ENCODE results near the gene TMEM44.

DNA sequence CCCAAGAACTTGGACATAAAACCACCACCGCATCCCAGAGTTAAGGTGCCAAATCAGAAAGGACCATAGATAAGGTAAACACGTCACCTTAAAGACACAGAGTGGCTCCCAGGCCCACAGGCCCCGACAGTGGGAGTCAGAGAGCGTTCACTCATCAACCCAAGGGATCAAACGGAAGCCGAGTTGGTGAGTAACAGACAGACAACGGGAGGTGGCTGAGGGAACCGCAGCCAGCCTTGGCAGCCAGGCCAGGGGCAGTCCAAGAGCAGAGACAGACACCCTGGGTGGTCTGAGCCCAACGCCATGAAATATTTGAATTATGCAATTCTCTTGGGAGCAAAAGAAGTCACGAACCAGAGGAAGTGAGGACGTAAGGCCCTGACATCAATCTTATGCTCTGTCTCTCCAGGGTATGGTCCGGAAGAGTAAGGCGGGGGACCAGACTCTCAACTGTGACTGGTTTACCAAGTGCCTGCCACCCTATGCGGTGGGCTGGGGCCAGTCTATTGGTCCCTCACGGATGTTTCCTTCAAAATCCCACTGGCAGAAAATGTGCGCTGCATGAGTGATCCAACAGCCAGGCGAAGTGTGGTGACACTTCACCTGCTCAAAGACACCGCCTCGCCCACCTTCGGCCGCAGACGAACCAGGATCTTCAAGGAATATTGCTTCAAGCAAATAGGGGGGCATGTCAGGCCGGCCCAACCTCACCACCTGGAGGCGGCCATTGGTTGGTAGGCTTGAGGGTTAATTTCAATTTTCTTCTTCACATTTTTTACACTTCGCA is 34.3 kb downstream of the TMEM44 start:
- TF ChIP-seq, protein P1, sequence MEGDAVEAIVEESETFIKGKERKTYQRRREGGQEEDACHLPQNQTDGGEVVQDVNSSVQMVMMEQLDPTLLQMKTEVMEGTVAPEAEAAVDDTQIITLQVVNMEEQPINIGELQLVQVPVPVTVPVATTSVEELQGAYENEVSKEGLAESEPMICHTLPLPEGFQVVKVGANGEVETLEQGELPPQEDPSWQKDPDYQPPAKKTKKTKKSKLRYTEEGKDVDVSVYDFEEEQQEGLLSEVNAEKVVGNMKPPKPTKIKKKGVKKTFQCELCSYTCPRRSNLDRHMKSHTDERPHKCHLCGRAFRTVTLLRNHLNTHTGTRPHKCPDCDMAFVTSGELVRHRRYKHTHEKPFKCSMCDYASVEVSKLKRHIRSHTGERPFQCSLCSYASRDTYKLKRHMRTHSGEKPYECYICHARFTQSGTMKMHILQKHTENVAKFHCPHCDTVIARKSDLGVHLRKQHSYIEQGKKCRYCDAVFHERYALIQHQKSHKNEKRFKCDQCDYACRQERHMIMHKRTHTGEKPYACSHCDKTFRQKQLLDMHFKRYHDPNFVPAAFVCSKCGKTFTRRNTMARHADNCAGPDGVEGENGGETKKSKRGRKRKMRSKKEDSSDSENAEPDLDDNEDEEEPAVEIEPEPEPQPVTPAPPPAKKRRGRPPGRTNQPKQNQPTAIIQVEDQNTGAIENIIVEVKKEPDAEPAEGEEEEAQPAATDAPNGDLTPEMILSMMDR (IDR thresholded peaks at IDR 0.05): no peak
- no peak for TF ChIP-seq POLR2A (IDR thresholded peaks at IDR 0.05)

Measured in body of pancreas (tissue), 4 donors.